Omental fat pad (tissue), 4 donors: ENCODE measurements around the gene GRHPR. TPM values are rescaled to one million over a fixed set of nuclear protein-coding genes. Genes with fewer than 3 reads are reported as not detected.

Experiments
- ATAC-seq: fragments of 150-250 bp; one replicate; pipeline ENCODE4 v1.9.1; 2016; ENCODE audit warnings: mild to moderate bottlenecking, moderate library complexity; ENCODE audit not compliant: low FRiP score
- DNase-seq: peaks from one replicate; pipeline ENCODE4 v3.0.0-alpha.2; 2019; ENCODE audit warnings: low spot score
- total RNA-seq, 4 donors: library from RNA; depleted of rRNA; stranded (reverse); fragments of >200 nt; gene quantifications; one replicate each; pipeline ENCODE4 v1.1.0, GENCODE V29; 2016
- TF ChIP-seq, protein P1 (sequence below), 3 donors: fragments of 450-650 bp; IDR thresholded peaks; one replicate each; pipeline ENCODE4 v1.5.1; 2016 to 2017; ENCODE audit warnings: antibody characterized with exemption in 3 of 3, mild to moderate bottlenecking in 3 of 3, moderate library complexity in 2 of 3

Gene GRHPR
- total RNA-seq, 4 donors from 2014 or later: 92.8 to 162 (median 142) TPM

DNA sequence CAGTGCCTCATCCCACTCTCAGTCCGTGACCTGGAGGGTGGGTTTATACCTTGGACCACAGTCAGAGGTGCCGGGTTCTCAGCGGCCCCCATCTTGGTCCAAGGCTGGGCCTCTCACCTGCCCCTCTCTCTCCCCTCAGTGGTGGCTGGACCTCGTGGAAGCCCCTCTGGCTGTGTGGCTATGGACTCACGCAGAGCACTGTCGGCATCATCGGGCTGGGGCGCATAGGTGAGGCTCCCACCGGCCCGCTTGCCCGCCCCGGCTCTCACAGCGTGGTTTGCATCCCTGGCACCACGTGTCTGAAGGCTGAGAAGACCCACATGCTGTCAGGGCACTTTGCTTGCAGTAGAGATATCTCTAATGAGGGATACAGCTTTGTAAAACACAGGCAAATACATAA lies 5.8 kb downstream of the GRHPR start:
- DNase-seq (no peak), ATAC-seq (no peak)
- TF ChIP-seq, protein P1, sequence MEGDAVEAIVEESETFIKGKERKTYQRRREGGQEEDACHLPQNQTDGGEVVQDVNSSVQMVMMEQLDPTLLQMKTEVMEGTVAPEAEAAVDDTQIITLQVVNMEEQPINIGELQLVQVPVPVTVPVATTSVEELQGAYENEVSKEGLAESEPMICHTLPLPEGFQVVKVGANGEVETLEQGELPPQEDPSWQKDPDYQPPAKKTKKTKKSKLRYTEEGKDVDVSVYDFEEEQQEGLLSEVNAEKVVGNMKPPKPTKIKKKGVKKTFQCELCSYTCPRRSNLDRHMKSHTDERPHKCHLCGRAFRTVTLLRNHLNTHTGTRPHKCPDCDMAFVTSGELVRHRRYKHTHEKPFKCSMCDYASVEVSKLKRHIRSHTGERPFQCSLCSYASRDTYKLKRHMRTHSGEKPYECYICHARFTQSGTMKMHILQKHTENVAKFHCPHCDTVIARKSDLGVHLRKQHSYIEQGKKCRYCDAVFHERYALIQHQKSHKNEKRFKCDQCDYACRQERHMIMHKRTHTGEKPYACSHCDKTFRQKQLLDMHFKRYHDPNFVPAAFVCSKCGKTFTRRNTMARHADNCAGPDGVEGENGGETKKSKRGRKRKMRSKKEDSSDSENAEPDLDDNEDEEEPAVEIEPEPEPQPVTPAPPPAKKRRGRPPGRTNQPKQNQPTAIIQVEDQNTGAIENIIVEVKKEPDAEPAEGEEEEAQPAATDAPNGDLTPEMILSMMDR (IDR thresholded peaks at IDR 0.05): no peak

DNA sequence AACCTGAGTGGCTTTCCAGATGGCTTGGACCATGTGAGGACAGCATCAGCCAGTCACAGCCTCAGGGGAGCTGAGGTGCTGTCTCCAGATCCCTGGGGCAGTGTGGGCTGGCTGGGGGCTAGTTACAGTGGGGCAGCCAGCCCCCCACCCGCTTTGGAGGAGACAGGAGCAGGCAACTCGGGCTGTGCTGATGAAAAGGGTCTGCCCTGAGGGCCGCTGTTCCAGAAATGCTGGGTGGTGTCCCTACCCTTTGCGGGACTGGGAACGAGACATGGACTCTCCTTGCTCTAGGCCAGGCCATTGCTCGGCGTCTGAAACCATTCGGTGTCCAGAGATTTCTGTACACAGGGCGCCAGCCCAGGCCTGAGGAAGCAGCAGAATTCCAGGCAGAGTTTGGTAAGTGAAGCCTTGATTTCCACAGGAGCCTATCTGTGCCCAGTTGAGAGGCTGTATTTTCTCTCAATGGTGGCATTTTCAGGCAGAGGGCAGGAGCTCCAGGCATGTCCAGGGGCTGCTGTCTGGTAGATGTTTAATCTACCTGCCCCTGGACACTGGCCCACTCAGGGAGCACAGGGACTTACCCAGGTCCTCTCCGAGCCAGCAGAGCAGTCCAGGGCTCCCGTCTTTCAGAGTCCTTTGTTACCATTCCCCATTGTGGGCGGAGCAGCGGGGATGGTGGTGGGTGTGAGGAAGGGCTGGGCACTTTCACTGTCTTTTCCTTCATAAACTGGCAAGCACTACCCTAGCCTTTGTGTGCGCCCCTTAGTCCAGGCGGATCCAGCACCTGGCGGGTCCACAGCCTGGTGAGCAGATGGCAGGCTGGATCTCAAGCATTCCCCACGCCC lies 7.2 kb downstream of the GRHPR start:
- ATAC-seq (no peak), DNase-seq (no peak)
- TF ChIP-seq, protein P1 (IDR thresholded peaks at IDR 0.05): no peak

DNA sequence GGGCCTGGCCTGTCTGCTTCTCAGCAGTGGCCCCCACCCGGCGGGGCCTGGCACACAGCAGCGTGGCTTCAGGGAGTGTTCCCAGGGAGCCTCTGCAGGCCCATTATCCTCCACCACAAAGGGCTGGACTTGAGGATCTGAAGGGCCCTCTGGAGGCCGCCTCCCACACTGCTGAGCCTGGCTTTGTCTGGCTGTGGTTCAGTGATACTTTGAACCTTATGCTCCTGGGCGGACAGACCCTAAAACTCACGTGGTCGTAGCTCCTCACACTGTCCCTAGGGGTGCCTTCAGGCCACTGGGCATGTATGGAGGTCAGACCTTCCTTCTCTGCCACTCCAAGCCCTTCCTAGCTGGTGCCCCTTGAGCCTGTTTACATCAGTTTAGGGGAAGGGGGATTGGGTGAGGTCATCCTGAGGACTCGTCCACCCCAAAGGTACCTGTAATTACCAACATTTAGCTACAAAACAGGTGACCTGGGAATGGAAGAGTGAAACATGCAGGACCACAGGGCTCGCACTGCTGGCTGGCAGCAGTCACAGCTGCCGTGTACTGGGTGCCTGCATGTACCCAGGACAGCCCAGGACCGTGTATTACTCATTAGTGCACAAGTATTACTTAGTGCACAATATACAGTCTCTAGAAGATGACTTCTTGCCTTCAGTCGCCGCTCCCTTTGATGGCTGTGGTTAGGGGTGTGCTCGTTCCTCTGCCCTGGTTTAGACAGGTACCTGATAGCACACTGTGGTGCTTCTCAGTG lies 8.5 kb downstream of the GRHPR start:
- no peak for DNase-seq
- peak; percentile 37 for ATAC-seq
- TF ChIP-seq, protein P1 (IDR thresholded peaks at IDR 0.05): no peak

DNA sequence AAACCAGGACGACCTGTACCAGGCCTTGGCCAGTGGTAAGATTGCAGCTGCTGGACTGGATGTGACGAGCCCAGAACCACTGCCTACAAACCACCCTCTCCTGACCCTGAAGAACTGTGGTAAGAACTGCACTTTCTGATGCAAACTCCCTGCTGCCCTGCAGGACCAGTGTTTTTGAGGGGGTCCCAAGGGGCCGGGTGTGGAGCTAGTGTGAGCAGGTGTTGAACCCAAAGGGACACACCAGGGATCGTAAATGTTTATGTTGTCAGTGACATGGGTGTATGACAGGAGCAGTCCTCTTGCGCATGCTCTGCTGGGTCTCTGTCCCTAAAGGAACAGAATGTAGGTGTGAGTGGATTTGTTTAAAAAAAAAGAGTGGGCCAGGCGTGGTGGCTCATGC lies 9.5 kb downstream of the GRHPR start:
- DNase-seq (no peak), ATAC-seq (no peak)
- TF ChIP-seq, protein P1 (IDR thresholded peaks at IDR 0.05): no peak

DNA sequence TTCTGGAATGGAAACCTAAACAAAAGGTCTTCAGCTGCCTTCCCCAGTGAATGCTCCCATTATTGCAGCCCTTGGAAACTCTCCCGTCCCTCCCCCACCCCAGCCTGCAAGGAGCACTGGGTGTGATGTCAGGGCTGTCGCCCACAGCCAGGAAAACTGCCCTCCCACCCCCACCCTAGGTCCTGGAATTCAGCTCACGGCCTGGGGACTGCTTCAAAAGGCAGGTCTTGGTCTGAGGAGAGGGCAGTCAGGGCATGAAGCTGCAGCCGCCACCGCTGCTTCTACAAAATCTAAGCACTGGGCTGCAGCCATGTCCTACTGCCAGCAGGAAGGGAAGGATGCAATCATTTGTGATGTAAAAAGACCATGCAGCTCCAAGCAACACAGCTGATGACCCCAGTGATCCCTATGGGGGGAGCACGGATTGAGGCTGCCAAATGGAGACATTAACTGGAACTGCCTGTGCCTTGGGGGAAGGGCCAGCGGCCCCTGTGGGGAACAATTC lies 11.4 kb downstream of the GRHPR start:
- ATAC-seq (no peak), DNase-seq (no peak)
- TF ChIP-seq, protein P1 (IDR thresholded peaks at IDR 0.05): no peak

DNA sequence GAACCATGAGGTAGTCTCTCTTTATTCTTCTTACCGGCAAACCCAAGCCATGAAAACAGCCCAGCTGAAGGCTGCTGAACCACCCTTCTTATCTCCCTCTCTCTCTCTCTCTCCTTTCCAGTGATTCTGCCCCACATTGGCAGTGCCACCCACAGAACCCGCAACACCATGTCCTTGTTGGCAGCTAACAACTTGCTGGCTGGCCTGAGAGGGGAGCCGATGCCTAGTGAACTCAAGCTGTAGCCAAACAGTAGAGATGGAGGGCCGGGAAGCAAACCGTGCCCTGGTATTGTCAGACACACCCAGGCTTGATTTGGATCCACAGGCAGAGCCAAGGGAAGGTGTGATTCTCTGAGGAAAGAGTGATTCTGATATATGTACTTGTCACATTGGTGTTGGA lies 14.0 kb downstream of the GRHPR start:
- TF ChIP-seq, protein P1 (IDR thresholded peaks at IDR 0.05): no peak
- no peak for DNase-seq
- ATAC-seq: no peak
